Mesenchymal stem cell (in vitro differentiated cells and primary cell): Measurements from ENCODE around the gene CROT.

Experiments used
- DNase-seq: peaks from one replicate; pipeline ENCODE4 v3.0.0-alpha.2; 2013
- H2AFZ ChIP-seq: one replicate; pipeline ENCODE4 v1.6.1; 2013; ENCODE audit warnings: low read depth, mild to moderate bottlenecking, control low read depth, inconsistent platforms, low read length, moderate library complexity
- H2AK5ac ChIP-seq: 2 replicates; pipeline ENCODE4 v1.6.1; 2013; ENCODE audit warnings: low read length, moderate library complexity, mild to moderate bottlenecking, inconsistent platforms; ENCODE audit not compliant: severe bottlenecking
- H2BK120ac ChIP-seq: one replicate; pipeline ENCODE4 v1.6.1; 2013; ENCODE audit warnings: low read depth, mild to moderate bottlenecking, inconsistent platforms, low read length, moderate library complexity
- H2BK12ac ChIP-seq, 2 experiments: one replicate each; pipeline ENCODE4 v1.6.1; 2013; ENCODE audit warnings: inconsistent platforms in 2 of 2, low read length in 2 of 2, mild to moderate bottlenecking in 2 of 2, moderate library complexity in 2 of 2, control low read depth in 1 of 2
- H2BK15ac ChIP-seq: one replicate; pipeline ENCODE4 v1.6.1; 2013; ENCODE audit warnings: mild to moderate bottlenecking, low read depth, inconsistent platforms; ENCODE audit not compliant: poor library complexity, severe bottlenecking
- H2BK5ac ChIP-seq: 2 replicates; pipeline ENCODE4 v1.6.1; 2013; ENCODE audit warnings: low read depth, mild to moderate bottlenecking, low read length, control low read depth, inconsistent platforms; ENCODE audit not compliant: poor library complexity, severe bottlenecking
- H3K14ac ChIP-seq, 2 experiments: one replicate each; pipeline ENCODE4 v1.6.1; 2013; ENCODE audit warnings: inconsistent platforms in 2 of 2, low read length in 2 of 2, control low read depth in 1 of 2, mild to moderate bottlenecking in 1 of 2, moderate library complexity in 1 of 2
- H3K18ac ChIP-seq, 2 experiments: one replicate each; pipeline ENCODE4 v1.6.1; 2013; ENCODE audit warnings: inconsistent platforms in 2 of 2, low read length in 2 of 2, control low read depth in 1 of 2, low read depth in 1 of 2, mild to moderate bottlenecking in 1 of 2
- H3K23ac ChIP-seq, 2 experiments: one replicate each; pipeline ENCODE4 v1.6.1; 2013; ENCODE audit warnings: inconsistent platforms in 2 of 2, low read length in 2 of 2, mild to moderate bottlenecking in 2 of 2, moderate library complexity in 2 of 2, control low read depth in 1 of 2
- H3K27ac ChIP-seq: 2 replicates; pipeline ENCODE4 v1.5.1; 2013; ENCODE audit warnings: mild to moderate bottlenecking, moderate library complexity, low read length, control low read depth, inconsistent platforms; ENCODE audit not compliant: poor library complexity, severe bottlenecking
- H3K27me3 ChIP-seq, 2 experiments: 2 replicates each; pipeline versions ENCODE4 v1.6.1 to v1.7.0; 2013; ENCODE audit warnings: low read length in 2 of 2, mild to moderate bottlenecking in 2 of 2, moderate library complexity in 2 of 2, control low read depth in 1 of 2, inconsistent platforms in 1 of 2; ENCODE audit not compliant: control insufficient read depth in 1 of 2, insufficient read depth in 1 of 2
- H3K36me3 ChIP-seq, 2 experiments: 2 replicates each; pipeline versions ENCODE4 v1.6.1 to v1.7.0; 2013; ENCODE audit warnings: low read length in 2 of 2, control low read depth in 1 of 2, inconsistent platforms in 1 of 2, low read depth in 1 of 2, mild to moderate bottlenecking in 1 of 2; ENCODE audit not compliant: insufficient read depth in 2 of 2, control insufficient read depth in 1 of 2
- H3K4ac ChIP-seq, 2 experiments: one replicate each; pipeline ENCODE4 v1.6.1; 2013; ENCODE audit warnings: inconsistent platforms in 2 of 2, low read length in 2 of 2, mild to moderate bottlenecking in 2 of 2, moderate library complexity in 2 of 2, control low read depth in 1 of 2, low read depth in 1 of 2
- H3K4me1 ChIP-seq: 2 replicates; pipeline ENCODE4 v1.6.1; 2013; ENCODE audit warnings: low read depth, low read length, control low read depth; ENCODE audit not compliant: control insufficient read depth, insufficient read depth
- H3K4me2 ChIP-seq: 2 replicates; pipeline ENCODE4 v1.6.1; 2013; ENCODE audit warnings: low read length, mild to moderate bottlenecking, inconsistent platforms; ENCODE audit not compliant: poor library complexity, severe bottlenecking
- H3K4me3 ChIP-seq, 2 experiments: 2 replicates each; pipeline versions ENCODE4 v1.5.1 to v1.7.0; 2013; ENCODE audit warnings: low read length in 2 of 2, mild to moderate bottlenecking in 2 of 2, control low read depth in 1 of 2, low read depth in 1 of 2; ENCODE audit not compliant: insufficient read depth in 1 of 2
- H3K79me1 ChIP-seq: replicated peaks from 2 replicates; pipeline ENCODE4 v1.6.1; 2013; ENCODE audit warnings: mild to moderate bottlenecking, control low read depth, low read length, inconsistent platforms; ENCODE audit not compliant: poor library complexity, severe bottlenecking
- H3K9ac ChIP-seq: 2 replicates; pipeline ENCODE4 v1.7.0; 2013; ENCODE audit warnings: mild to moderate bottlenecking, low read length, moderate library complexity
- H3K9me3 ChIP-seq: 2 replicates; pipeline ENCODE4 v1.7.0; 2013; ENCODE audit warnings: mild to moderate bottlenecking, low read length; ENCODE audit not compliant: control insufficient read depth
- H4K8ac ChIP-seq: one replicate; pipeline ENCODE4 v1.6.1; 2013; ENCODE audit warnings: inconsistent platforms, mild to moderate bottlenecking, low read length, moderate library complexity
- H4K91ac ChIP-seq: one replicate; pipeline ENCODE4 v1.6.1; 2013; ENCODE audit warnings: mild to moderate bottlenecking, low read length, inconsistent platforms
- WGBS: methylation state at CpG from one replicate; pipeline ENCODE4 v1.1.7; 2013; ENCODE audit warnings: mixed read lengths; 5-methylcytosine and 5-hydroxymethylcytosine counted together

The CROT gene

DNA sequence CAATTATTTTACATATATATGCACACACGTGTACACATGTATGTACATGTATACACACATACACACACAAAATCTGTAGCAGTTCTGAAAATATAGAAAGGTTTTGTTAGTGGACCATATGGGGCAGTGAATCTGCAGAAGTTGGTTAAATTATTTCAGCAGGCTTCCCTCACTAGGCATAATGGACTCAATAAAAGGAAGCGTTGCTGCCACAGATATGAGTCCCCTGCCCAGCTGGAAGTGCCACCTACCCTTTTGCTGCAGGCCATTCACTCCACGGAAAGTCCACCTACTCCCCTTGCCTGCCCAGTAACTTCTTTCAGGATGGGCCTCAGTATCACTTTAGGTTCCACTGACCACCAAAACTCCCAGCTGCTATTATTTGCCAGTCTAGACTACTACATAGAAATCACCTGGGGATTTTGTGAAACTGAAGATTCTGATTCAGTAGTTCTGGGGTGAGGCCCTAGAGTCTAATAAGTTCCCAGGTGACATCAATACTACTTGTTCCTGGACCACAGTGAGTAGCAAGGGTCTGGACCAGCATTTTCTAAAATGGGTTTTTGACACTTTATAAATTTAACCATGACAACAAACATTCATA lies 29.3 kb upstream of the CROT start:
- Histone ChIP-seq H2BK5ac (no peak overlapping the region), H3K4ac (peak overlapping the region in 1 of 2 experiments; percentile 94), H3K9me3 (no peaks in the 10 kb centered on the region), H2AFZ (no peak overlapping the region), H3K27me3 (no peaks in the 10 kb centered on the region), H3K4me1 (peaks cover 6% of the 10 kb centered on the region), H2AK5ac (no peak overlapping the region), H3K14ac (peak overlapping the region in 1 of 2 experiments; percentile 48), H3K23ac (no peak overlapping the region), H3K4me2 (no peak overlapping the region), H3K4me3 (no peak overlapping the region), H3K36me3 (no peaks in the 10 kb centered on the region), H2BK120ac (peak overlapping the region; percentile 61), H2BK15ac (no peak overlapping the region), H3K79me1 (no peaks in the 10 kb centered on the region), H2BK12ac (peak overlapping the region in 1 of 2 experiments; percentile 88), H4K91ac (peak overlapping the region; percentile 75), H3K18ac (peak overlapping the region; percentile 62 to 87), H3K27ac (no peak overlapping the region), H3K9ac (peak overlapping the region; percentile 60), H4K8ac (no peak overlapping the region)
- DNase-seq = no peak
- WGBS = 92% methylated on average over 2 of the region's 3 CpGs

DNA sequence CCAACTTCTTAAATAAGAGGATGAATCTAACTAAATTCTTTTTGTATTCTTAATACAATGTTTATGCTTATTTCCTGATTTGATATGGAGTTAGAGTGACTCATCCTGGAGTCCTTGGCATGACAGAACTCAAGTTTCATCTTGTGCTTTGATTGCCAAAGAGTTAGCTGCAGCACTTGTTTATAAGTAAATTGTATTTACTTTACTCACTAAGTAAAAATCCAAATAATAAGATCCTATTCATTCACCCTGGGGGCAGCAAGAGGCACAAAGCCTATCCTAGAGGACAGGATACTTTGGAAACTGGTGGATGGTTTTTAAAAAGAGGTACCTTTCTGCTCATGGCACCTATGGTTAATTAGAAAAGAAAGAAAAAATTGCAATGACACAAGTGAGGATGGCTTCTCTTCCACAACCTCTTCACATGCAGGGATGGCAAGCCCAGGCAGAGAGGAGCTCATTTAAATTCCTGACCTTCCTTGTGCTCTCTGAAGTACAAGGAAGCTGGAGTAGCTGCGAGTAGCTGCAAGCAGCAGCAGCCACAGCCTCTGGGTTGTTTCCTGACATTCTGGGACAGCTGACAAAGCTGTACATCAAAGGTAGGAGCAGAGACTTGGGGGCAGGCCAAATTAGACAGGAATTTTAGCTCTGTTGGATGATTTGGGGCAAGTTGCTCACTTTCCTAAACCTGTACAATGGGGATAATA lies 28.5 kb upstream of the CROT start:
- peak overlapping the region in 1 of 2 experiments; percentile 84 for H3K18ac ChIP-seq
- H4K8ac ChIP-seq = peak overlapping the region; percentile 12
- no peaks in the 10 kb centered on the region for H3K9me3 ChIP-seq
- H2AFZ ChIP-seq = peak overlapping the region; percentile 16
- no peaks in the 10 kb centered on the region for H3K27me3 ChIP-seq
- H3K79me1 ChIP-seq = no peaks in the 10 kb centered on the region
- no peak overlapping the region for H2BK12ac ChIP-seq
- DNase-seq = peak; percentile 88
- no peak overlapping the region for H2BK120ac ChIP-seq
- no peak overlapping the region for H3K27ac ChIP-seq
- H3K4me2 ChIP-seq = no peak overlapping the region
- peak overlapping the region; percentile 60 for H3K9ac ChIP-seq
- peak overlapping the region in 1 of 2 experiments; percentile 57 for H3K4ac ChIP-seq
- no peak overlapping the region for H2BK5ac ChIP-seq
- H3K4me1 ChIP-seq = peaks cover 6% of the 10 kb centered on the region
- no peak overlapping the region for H2BK15ac ChIP-seq
- H3K14ac ChIP-seq = no peak overlapping the region
- H3K36me3 ChIP-seq = no peaks in the 10 kb centered on the region
- H4K91ac ChIP-seq = no peak overlapping the region
- no peak overlapping the region for H3K4me3 ChIP-seq
- H2AK5ac ChIP-seq = no peak overlapping the region
- 14% methylated on average over 1 of the region's 1 CpG for WGBS
- H3K23ac ChIP-seq = no peak overlapping the region

DNA sequence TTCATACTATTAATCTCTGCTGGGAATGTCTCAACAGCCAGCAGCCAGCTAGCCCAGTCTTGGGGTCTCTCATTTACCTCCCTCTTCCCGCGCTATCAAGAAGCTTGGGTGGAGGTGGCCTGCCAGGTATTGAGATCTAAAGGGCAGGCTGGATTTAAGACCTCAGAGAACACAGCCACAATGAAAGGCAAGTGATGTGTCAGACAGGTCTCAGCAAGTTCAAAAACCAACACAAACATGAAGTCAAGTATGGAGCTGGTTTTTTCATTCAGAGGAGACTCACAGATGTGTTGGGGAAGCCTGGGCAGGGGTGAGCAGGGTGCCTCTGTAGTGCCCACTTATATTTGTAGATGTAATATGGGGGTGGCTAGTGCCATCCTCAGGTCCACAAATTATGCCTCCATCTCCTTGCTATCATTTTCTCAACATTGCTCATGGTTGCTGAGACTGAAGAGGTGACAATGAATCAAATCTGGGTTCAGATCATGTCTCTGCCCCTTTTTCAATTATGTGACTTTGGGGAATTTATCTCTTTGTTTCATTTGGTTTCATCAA lies 27.7 kb upstream of the CROT start:
- peak overlapping the region in 1 of 2 experiments; percentile 72 for H3K18ac ChIP-seq

GRCh38 chr7:87318741-87319140 lies 26.7 kb upstream of the CROT start:
- Histone ChIP-seq H3K4ac (peak overlapping the region in 1 of 2 experiments; percentile 51), H4K91ac (no peak overlapping the region), H3K36me3 (peaks cover 0 to 6% of the 10 kb centered on the region in 2 experiments), H3K79me1 (no peaks in the 10 kb centered on the region), H3K4me3 (no peak overlapping the region), H4K8ac (peak overlapping the region; percentile 30), H3K9me3 (no peaks in the 10 kb centered on the region), H3K4me2 (no peak overlapping the region), H2BK12ac (no peak overlapping the region), H3K27ac (no peak overlapping the region), H2AFZ (peak overlapping the region; percentile 23), H3K4me1 (peaks cover 6% of the 10 kb centered on the region), H3K14ac (peak overlapping the region in 1 of 2 experiments; percentile 95), H3K23ac (no peak overlapping the region), H3K27me3 (no peaks in the 10 kb centered on the region), H2BK15ac (no peak overlapping the region), H2BK120ac (no peak overlapping the region), H2AK5ac (no peak overlapping the region), H2BK5ac (no peak overlapping the region), H3K9ac (no peak overlapping the region), H3K18ac (peak overlapping the region; percentile 29 to 62)
- WGBS = 38% methylated on average over 1 of the region's 1 CpG
- DNase-seq = peak; percentile 24

More for the DNA sequence above, 27.7 kb upstream of the CROT start:
- no peak overlapping the region for H3K9ac ChIP-seq
- H3K4me3 ChIP-seq = no peak overlapping the region
- H4K8ac ChIP-seq = peak overlapping the region; percentile 38
- H2BK15ac ChIP-seq = no peak overlapping the region
- peak overlapping the region in 1 of 2 experiments; percentile 62 for H3K14ac ChIP-seq
- H2BK12ac ChIP-seq = peak overlapping the region; percentile 66 to 87
- peak overlapping the region; percentile 48 for H4K91ac ChIP-seq
- no peaks in the 10 kb centered on the region for H3K9me3 ChIP-seq
- 100% methylated on average over 2 of the region's 2 CpGs for WGBS
- peaks cover 6% of the 10 kb centered on the region for H3K4me1 ChIP-seq
- no peak overlapping the region for H2BK120ac ChIP-seq
- H3K4me2 ChIP-seq = no peak overlapping the region
- H3K79me1 ChIP-seq = no peaks in the 10 kb centered on the region
- no peak overlapping the region for H2AFZ ChIP-seq
- no peaks in the 10 kb centered on the region for H3K36me3 ChIP-seq
- peak overlapping the region in 1 of 2 experiments; percentile 77 for H3K23ac ChIP-seq
- H3K27ac ChIP-seq = no peak overlapping the region
- no peak for DNase-seq
- H3K27me3 ChIP-seq = no peaks in the 10 kb centered on the region
- H2BK5ac ChIP-seq = no peak overlapping the region
- peak overlapping the region in 1 of 2 experiments; percentile 89 for H3K4ac ChIP-seq
- no peak overlapping the region for H2AK5ac ChIP-seq
